Activated T-cell treated with anti-CD3 and anti-CD28 coated beads, Interleukin-2, amount 50 U/mL, for 72 hours (primary cell): Measurements from ENCODE around the gene PICALM. TPM values are rescaled to one million over a fixed set of nuclear protein-coding genes. Genes with fewer than 3 reads are reported as not detected.
A peak's percentile ranks its signal among the peaks of the same experiment; 100 is the strongest.

Experiments used
- ATAC-seq, 2 donors: fragments of 150-1000 bp; cut with Tn5 transposase; replicated peaks in 1 of 2; 2 replicates each; pipeline ENCODE4 v1.10.0; 2021; ENCODE audit warnings: moderate library complexity in 2 of 2, mild to moderate bottlenecking in 1 of 2
- DNase-seq, 2 donors: peaks; one replicate each; pipeline ENCODE4 v3.0.0; 2021 to 2022; ENCODE audit warnings: mixed read lengths in 1 of 2
- H3K27ac Mint-ChIP-seq: one replicate; pipeline ENCODE4 v1.8.0; 2022; ENCODE audit warnings: mild to moderate bottlenecking, moderate library complexity, mixed read lengths
- H3K27me3 Mint-ChIP-seq: one replicate; pipeline ENCODE4 v1.8.0; 2022; ENCODE audit warnings: low read depth, mixed read lengths
- H3K36me3 Mint-ChIP-seq, 2 donors: one replicate each; pipeline ENCODE4 v1.8.0; 2022; ENCODE audit warnings: mixed read lengths in 2 of 2, mild to moderate bottlenecking in 1 of 2; ENCODE audit not compliant: insufficient read depth in 2 of 2
- H3K4me1 Mint-ChIP-seq: one replicate; pipeline ENCODE4 v1.8.0; 2022; ENCODE audit warnings: low read depth, mixed read lengths
- H3K4me3 Mint-ChIP-seq, 2 donors: one replicate each; pipeline ENCODE4 v1.8.0; 2022; ENCODE audit warnings: mild to moderate bottlenecking in 2 of 2, mixed read lengths in 2 of 2, moderate library complexity in 2 of 2
- H3K9me3 Mint-ChIP-seq, 2 donors: one replicate each; pipeline ENCODE4 v1.8.0; 2022; ENCODE audit warnings: mixed read lengths in 2 of 2
- total RNA-seq, 2 donors: library from RNA; stranded (reverse); gene quantifications; one replicate each; pipeline ENCODE4 v1.2.3, GENCODE V29; 2022

PICALM gene
- total RNA-seq, 2 donors from 2014 or later: 70.3 to 103 TPM

DNA sequence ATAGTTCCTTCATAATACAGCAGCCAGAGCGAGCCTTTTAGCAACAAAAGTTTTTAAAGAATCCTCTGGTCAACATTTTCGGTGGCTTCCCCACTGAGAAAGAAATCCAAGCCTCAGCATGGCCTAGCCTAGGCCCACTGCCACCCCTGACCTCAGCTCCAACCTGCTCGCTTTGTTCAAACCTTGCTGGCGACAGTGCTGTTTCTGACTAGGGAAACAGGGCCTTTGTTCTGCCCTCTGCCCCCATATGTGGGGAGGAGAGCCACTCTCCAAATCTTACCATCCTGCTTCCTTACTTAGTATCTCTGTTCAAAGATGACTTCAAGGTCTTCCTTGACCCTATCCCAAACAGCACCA is 117.9 kb downstream of the PICALM start:
- DNase-seq: no peak
- H3K27me3 Mint-ChIP-seq: no peaks in the 10 kb centered on the region

DNA sequence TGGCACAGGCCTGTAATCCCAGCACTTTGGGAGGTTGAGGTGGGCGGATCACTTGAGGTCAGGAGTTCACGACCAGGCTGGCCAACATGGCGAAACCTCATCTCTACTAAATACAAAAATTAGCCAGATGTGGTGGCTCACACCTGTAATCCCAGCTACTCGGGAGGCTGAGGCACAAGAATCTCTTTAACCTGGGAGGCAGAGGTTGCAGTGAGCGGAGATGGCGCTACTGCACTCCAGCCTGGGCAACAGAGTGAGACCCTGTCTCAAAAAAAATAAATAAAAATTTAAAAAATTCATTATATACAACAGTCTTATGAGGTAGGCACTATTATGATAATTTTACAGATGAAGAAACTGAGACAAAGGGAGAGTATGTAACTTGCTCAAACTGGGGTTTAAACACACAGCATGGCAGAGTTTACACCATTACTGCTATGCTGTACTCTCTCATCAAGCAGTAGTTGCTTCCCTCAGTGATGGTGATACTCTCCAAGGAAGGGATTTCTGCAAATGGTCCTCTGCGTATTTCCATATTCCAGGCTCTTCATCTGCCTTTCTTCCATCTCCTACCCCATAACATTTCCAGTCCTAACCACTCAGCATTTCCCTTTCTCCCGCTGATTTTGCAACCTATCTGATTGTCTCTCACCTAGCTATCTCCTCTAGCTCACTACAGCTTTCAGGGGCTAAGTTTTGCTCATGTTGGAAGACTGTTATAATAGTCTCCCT is 118.4 kb downstream of the PICALM start:
- H3K4me1 Mint-ChIP-seq: peaks cover 43% of the 10 kb centered on the region
- no peak overlapping the region for H3K4me3 Mint-ChIP-seq
- no peak overlapping the region for H3K27ac Mint-ChIP-seq
- peaks cover 21 to 24% of the 10 kb centered on the region in 2 donors for H3K9me3 Mint-ChIP-seq
- ATAC-seq (no peak), DNase-seq (no peak)
- no peaks in the 10 kb centered on the region for H3K27me3 Mint-ChIP-seq
- H3K36me3 Mint-ChIP-seq: peaks cover 29 to 43% of the 10 kb centered on the region in 2 donors

More for the DNA sequence above, 117.9 kb downstream of the PICALM start:
- Mint-ChIP-seq H3K36me3 (peaks cover 25 to 43% of the 10 kb centered on the region in 2 donors), H3K4me3 (no peak overlapping the region), H3K9me3 (peaks cover 17 to 20% of the 10 kb centered on the region in 2 donors), H3K27ac (peak overlapping the region; percentile 1), H3K4me1 (peaks cover 38% of the 10 kb centered on the region)
- no peak for ATAC-seq

DNA sequence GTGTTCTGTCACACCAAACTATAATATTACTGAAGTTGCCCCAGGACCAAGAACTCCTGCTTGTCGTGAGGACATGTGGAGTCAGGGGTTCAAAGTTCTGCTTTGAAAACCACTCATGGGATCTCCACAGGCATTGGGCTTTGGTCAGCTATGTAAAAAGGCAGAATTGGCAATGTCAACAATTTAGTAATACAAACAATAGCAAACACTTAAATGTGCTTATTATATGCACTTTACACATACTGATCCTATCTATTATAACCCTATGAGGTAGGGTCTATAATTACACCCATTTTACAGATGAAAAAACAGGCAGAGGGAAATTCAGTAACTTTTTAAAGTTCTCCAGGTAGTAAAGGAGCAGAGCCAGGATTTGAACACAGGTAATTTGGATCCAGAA is 119.1 kb downstream of the PICALM start:
- Mint-ChIP-seq H3K27me3 (no peaks in the 10 kb centered on the region), H3K36me3 (peaks cover 32 to 43% of the 10 kb centered on the region in 2 donors), H3K4me3 (no peak overlapping the region), H3K27ac (no peak overlapping the region), H3K9me3 (peaks cover 21 to 26% of the 10 kb centered on the region in 2 donors), H3K4me1 (peaks cover 47% of the 10 kb centered on the region)
- no peak for DNase-seq
- no peak for ATAC-seq

- DNase-seq: no peak
Observed at GRCh38 chr11:85948884-85949283, 120.0 kb downstream of the PICALM start.

GRCh38 chr11:85947431-85948272 is 121.2 kb downstream of the PICALM start:
- peaks cover 26 to 34% of the 10 kb centered on the region in 2 donors for H3K36me3 Mint-ChIP-seq
- DNase-seq: peak; percentile 62 to 65
- peak; percentile 80 to 85 for ATAC-seq

More at GRCh38 chr11:85948884-85949283, 120.0 kb downstream of the PICALM start:
- Mint-ChIP-seq H3K4me1 (peaks cover 47% of the 10 kb centered on the region), H3K9me3 (peaks cover 21 to 26% of the 10 kb centered on the region in 2 donors), H3K36me3 (peaks cover 32 to 40% of the 10 kb centered on the region in 2 donors), H3K27ac (peak overlapping the region; percentile 93), H3K27me3 (no peaks in the 10 kb centered on the region), H3K4me3 (peak overlapping the region; percentile 78 to 87)
- ATAC-seq: peak; percentile 48 to 59

DNA sequence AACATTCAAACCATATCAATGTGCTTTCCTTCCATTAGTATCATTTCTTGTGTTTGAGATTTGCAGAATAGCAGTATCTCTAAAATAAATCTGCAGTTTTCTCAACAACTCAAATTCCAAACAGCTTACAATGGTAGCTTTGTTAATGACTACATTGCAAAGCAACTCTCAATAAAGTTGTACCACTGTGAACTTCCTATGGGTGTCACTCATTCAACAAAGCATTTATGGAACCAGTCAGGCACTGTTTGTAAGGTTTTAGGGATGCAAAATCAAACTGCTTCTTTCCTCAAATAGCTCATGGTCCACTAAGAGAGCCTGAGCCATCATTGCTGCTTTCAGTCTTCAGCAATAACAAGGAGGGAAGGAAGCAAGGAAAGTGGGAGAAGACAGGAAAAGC is 122.7 kb downstream of the PICALM start:
- Mint-ChIP-seq H3K27ac (peak overlapping the region; percentile 85), H3K36me3 (peaks cover 22 to 27% of the 10 kb centered on the region in 2 donors), H3K27me3 (no peaks in the 10 kb centered on the region), H3K4me3 (peak overlapping the region; percentile 12 to 71), H3K4me1 (peaks cover 47% of the 10 kb centered on the region), H3K9me3 (peaks cover 13 to 17% of the 10 kb centered on the region in 2 donors)
- ATAC-seq: no peak
- DNase-seq: no peak

More at GRCh38 chr11:85947431-85948272, 121.2 kb downstream of the PICALM start:
- Mint-ChIP-seq H3K27ac (peak overlapping the region; percentile 93), H3K4me3 (peak overlapping the region; percentile 78 to 87), H3K9me3 (peaks cover 17 to 22% of the 10 kb centered on the region in 2 donors), H3K27me3 (no peaks in the 10 kb centered on the region), H3K4me1 (peaks cover 47% of the 10 kb centered on the region)

- DNase-seq (no peak), ATAC-seq (no peak)
- H3K4me1 Mint-ChIP-seq: peaks cover 47% of the 10 kb centered on the region
- H3K27ac Mint-ChIP-seq: peak overlapping the region; percentile 92
- H3K9me3 Mint-ChIP-seq: peaks cover 12 to 15% of the 10 kb centered on the region in 2 donors
- H3K36me3 Mint-ChIP-seq: peaks cover 21 to 25% of the 10 kb centered on the region in 2 donors
- no peaks in the 10 kb centered on the region for H3K27me3 Mint-ChIP-seq
- peak overlapping the region in 1 of 2 donors; percentile 16 for H3K4me3 Mint-ChIP-seq
Observed at GRCh38 chr11:85945788-85946187, 123.1 kb downstream of the PICALM start.

DNA sequence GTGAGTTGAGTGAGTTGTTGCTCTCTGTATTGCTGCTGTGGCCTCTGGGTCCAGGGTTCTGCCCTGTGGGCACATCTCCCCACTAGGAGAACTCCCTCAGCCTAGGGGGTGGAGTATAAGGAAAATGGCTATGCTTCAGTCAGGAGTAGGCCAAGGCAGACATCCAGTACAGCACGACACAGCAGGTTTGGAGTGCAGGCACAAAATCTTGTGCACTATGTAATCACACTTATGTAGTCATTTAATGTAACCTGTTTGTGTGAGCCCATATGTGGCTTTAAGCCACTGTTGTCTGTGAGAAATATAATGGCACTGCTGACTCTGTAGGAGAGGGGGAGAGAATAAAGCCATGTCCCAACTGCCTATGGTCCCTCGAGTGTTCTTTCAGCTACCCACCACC is 123.6 kb downstream of the PICALM start:
- Mint-ChIP-seq H3K4me3 (no peak overlapping the region), H3K27me3 (no peaks in the 10 kb centered on the region), H3K9me3 (peaks cover 10 to 13% of the 10 kb centered on the region in 2 donors), H3K27ac (no peak overlapping the region), H3K36me3 (peaks cover 19 to 24% of the 10 kb centered on the region in 2 donors), H3K4me1 (peaks cover 47% of the 10 kb centered on the region)
- ATAC-seq (no peak), DNase-seq (no peak)

GRCh38 chr11:85941380-85941973 is 127.4 kb downstream of the PICALM start:
- DNase-seq (peak; percentile 51 to 55), ATAC-seq (peak; percentile 21 to 25)
- H3K27ac Mint-ChIP-seq: no peak overlapping the region
- peaks cover 30% of the 10 kb centered on the region for H3K4me1 Mint-ChIP-seq
- H3K9me3 Mint-ChIP-seq: peaks cover 7 to 11% of the 10 kb centered on the region in 2 donors
- H3K4me3 Mint-ChIP-seq: no peak overlapping the region
- no peaks in the 10 kb centered on the region for H3K27me3 Mint-ChIP-seq
- peaks cover 14% of the 10 kb centered on the region in 2 donors for H3K36me3 Mint-ChIP-seq

GRCh38 chr11:85939099-85940015 is 129.5 kb downstream of the PICALM start:
- DNase-seq (no peak), ATAC-seq (peak; percentile 82 to 91)
- peak overlapping the region; percentile 35 for H3K27ac Mint-ChIP-seq

GRCh38 chr11:85937835-85938234 is 131.0 kb downstream of the PICALM start:
- Mint-ChIP-seq H3K27me3 (no peaks in the 10 kb centered on the region), H3K4me1 (peaks cover 17% of the 10 kb centered on the region), H3K4me3 (no peak overlapping the region), H3K36me3 (no peaks in the 10 kb centered on the region), H3K9me3 (no peaks in the 10 kb centered on the region), H3K27ac (no peak overlapping the region)
- ATAC-seq (no peak), DNase-seq (no peak)

More at GRCh38 chr11:85939099-85940015, 129.5 kb downstream of the PICALM start:
- H3K9me3 Mint-ChIP-seq: no peaks in the 10 kb centered on the region
- peak overlapping the region in 1 of 2 donors; percentile 14 for H3K4me3 Mint-ChIP-seq
- peaks cover 17% of the 10 kb centered on the region for H3K4me1 Mint-ChIP-seq
- H3K27me3 Mint-ChIP-seq: no peaks in the 10 kb centered on the region
- no peaks in the 10 kb centered on the region for H3K36me3 Mint-ChIP-seq

GRCh38 chr11:85935751-85936150 is 133.1 kb downstream of the PICALM start:
- ATAC-seq: no peak
- Mint-ChIP-seq H3K27me3 (no peaks in the 10 kb centered on the region), H3K4me1 (peaks cover 17% of the 10 kb centered on the region), H3K4me3 (no peak overlapping the region), H3K27ac (no peak overlapping the region), H3K9me3 (no peaks in the 10 kb centered on the region), H3K36me3 (no peaks in the 10 kb centered on the region)
- no peak for DNase-seq
